Liver (tissue), 3 donors: ENCODE data around the gene TERT.

Experiments
- ATF3 ChIP-seq: IDR thresholded peaks from 2 replicates; pipeline ENCODE4 v1.6.1; 2016; ENCODE audit warnings: antibody characterized with exemption
- FOXA1 ChIP-seq: IDR thresholded peaks from 2 replicates; pipeline ENCODE4 v1.6.1; 2016; ENCODE audit warnings: antibody characterized with exemption
- REST ChIP-seq: IDR thresholded peaks from 2 replicates; pipeline ENCODE4 v1.6.1; 2016; ENCODE audit warnings: antibody characterized with exemption, mild to moderate bottlenecking
- YY1 ChIP-seq: IDR thresholded peaks from 2 replicates; pipeline ENCODE4 v1.6.1; 2016; ENCODE audit warnings: antibody characterized with exemption, mild to moderate bottlenecking
- TF ChIP-seq, protein P1 (sequence below): IDR thresholded peaks from 2 replicates; pipeline ENCODE4 v1.6.1; 2016; ENCODE audit warnings: antibody characterized with exemption
- TF ChIP-seq, protein P2 (sequence below): fragments of 150-350 bp; IDR thresholded peaks from 2 replicates; pipeline ENCODE4 v1.5.1; 2017; ENCODE audit warnings: improper control_type of control experiment, low read depth, low read length; ENCODE audit not compliant: missing input control
- donor health status: healthy.
- donor health status: healthy.

- TF ChIP-seq REST = no peak
- no peak for TF ChIP-seq YY1
- TF ChIP-seq, protein P1, sequence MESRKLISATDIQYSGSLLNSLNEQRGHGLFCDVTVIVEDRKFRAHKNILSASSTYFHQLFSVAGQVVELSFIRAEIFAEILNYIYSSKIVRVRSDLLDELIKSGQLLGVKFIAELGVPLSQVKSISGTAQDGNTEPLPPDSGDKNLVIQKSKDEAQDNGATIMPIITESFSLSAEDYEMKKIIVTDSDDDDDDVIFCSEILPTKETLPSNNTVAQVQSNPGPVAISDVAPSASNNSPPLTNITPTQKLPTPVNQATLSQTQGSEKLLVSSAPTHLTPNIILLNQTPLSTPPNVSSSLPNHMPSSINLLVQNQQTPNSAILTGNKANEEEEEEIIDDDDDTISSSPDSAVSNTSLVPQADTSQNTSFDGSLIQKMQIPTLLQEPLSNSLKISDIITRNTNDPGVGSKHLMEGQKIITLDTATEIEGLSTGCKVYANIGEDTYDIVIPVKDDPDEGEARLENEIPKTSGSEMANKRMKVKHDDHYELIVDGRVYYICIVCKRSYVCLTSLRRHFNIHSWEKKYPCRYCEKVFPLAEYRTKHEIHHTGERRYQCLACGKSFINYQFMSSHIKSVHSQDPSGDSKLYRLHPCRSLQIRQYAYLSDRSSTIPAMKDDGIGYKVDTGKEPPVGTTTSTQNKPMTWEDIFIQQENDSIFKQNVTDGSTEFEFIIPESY = no peak
- TF ChIP-seq FOXA1 = no peak
- TF ChIP-seq, protein P2, sequence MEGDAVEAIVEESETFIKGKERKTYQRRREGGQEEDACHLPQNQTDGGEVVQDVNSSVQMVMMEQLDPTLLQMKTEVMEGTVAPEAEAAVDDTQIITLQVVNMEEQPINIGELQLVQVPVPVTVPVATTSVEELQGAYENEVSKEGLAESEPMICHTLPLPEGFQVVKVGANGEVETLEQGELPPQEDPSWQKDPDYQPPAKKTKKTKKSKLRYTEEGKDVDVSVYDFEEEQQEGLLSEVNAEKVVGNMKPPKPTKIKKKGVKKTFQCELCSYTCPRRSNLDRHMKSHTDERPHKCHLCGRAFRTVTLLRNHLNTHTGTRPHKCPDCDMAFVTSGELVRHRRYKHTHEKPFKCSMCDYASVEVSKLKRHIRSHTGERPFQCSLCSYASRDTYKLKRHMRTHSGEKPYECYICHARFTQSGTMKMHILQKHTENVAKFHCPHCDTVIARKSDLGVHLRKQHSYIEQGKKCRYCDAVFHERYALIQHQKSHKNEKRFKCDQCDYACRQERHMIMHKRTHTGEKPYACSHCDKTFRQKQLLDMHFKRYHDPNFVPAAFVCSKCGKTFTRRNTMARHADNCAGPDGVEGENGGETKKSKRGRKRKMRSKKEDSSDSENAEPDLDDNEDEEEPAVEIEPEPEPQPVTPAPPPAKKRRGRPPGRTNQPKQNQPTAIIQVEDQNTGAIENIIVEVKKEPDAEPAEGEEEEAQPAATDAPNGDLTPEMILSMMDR = no peak
- no peak for TF ChIP-seq ATF3
These were observed 83.2 kb downstream of the TERT start for GRCh38 chr5:1211701-1212100.
